Activated naive CD4-positive, alpha-beta T cell treated with anti-CD3 and anti-CD28 coated beads, Interleukin-2, amount 10 ng/mL, durations not matched to agents 5 hours and 36 hours (primary cell): Measurements from ENCODE around the gene RNF145. TPM values are rescaled to one million over a fixed set of nuclear protein-coding genes. Genes with fewer than 3 reads are reported as not detected.

Source experiments
- total RNA-seq, 2 experiments: library from RNA; stranded (reverse); gene quantifications; one replicate each; pipeline ENCODE4 v1.2.3, GENCODE V29; 2021

RNF145 gene, protein sequence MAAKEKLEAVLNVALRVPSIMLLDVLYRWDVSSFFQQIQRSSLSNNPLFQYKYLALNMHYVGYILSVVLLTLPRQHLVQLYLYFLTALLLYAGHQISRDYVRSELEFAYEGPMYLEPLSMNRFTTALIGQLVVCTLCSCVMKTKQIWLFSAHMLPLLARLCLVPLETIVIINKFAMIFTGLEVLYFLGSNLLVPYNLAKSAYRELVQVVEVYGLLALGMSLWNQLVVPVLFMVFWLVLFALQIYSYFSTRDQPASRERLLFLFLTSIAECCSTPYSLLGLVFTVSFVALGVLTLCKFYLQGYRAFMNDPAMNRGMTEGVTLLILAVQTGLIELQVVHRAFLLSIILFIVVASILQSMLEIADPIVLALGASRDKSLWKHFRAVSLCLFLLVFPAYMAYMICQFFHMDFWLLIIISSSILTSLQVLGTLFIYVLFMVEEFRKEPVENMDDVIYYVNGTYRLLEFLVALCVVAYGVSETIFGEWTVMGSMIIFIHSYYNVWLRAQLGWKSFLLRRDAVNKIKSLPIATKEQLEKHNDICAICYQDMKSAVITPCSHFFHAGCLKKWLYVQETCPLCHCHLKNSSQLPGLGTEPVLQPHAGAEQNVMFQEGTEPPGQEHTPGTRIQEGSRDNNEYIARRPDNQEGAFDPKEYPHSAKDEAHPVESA
- total RNA-seq = 10 to 100 TPM; 88.0 to 91.9 TPM

GRCh38 chr5:159209438-159210209 lies at the start of gene RNF145:
RNF145 (minus strand) TSS chr5:159209553; CDS start chr5:159203617, 5,936 bp downstream.

Other genes starting within 250 kb of the RNF145 start
- gene EBF1, start 109.6 kb downstream of the RNF145 start, total RNA-seq = under 1 TPM; 0.24 to 0.28 TPM
- gene UBLCP1, start 53.7 kb upstream of the RNF145 start, total RNA-seq = 10 to 100 TPM; 29.2 to 32.9 TPM
- gene IL12B, start 120.9 kb upstream of the RNF145 start, total RNA-seq = under 1 TPM in 1 of 2 experiments, not detected in 1; 0.08 TPM